Measurements from ENCODE around the gene PARP9.
"Not testable (repeated sequence)": the region's sequence is repeated elsewhere in the genome, so short reads cannot be mapped to it uniquely, and the experiment has no call there.

Gene PARP9

DNA sequence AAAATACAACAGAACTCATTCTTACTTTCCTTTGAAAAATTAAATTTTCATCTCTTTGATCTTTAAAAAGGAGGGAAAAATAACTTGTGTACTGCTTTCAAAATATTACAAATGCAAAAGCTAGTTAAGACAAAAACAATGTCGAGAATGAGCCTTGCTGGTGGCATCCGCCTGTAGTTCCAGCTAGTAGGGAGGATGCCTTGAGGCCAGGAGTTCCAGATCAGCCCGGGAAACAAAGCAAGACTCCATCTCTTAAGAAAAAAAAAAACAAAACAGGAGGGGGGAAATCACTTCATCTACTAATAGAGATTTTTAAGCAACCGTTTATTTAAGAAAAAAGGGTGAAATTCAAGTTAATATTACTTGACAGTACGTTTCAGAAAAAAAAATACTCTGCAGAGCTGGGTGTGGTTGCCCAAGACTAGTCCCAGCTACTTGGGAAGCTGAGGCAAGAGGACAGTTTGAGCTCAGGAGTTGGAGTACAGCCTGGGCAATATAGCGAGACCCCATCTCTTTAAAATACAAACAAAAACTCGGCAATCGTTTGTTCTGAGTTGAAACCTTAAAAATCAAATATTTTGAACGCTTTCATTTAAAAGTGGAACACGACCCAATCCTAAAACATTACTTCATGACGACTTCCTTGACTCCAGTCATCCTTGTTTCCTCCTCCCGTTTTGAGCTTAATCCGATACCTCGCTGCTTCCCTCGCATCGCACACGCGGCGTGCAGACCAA lies 50.5 kb downstream of the PARP9 start:
- TF ChIP-seq, protein P1, sequence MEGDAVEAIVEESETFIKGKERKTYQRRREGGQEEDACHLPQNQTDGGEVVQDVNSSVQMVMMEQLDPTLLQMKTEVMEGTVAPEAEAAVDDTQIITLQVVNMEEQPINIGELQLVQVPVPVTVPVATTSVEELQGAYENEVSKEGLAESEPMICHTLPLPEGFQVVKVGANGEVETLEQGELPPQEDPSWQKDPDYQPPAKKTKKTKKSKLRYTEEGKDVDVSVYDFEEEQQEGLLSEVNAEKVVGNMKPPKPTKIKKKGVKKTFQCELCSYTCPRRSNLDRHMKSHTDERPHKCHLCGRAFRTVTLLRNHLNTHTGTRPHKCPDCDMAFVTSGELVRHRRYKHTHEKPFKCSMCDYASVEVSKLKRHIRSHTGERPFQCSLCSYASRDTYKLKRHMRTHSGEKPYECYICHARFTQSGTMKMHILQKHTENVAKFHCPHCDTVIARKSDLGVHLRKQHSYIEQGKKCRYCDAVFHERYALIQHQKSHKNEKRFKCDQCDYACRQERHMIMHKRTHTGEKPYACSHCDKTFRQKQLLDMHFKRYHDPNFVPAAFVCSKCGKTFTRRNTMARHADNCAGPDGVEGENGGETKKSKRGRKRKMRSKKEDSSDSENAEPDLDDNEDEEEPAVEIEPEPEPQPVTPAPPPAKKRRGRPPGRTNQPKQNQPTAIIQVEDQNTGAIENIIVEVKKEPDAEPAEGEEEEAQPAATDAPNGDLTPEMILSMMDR (conservative IDR thresholded peaks at IDR 0.05; ENCODE audit: low read depth): no peak
- ChIA-PET CTCF (no interaction called here), POLR2A (ENCODE audit: low non-redundant PET) (no interaction called here)
- peak overlapping the region; percentile 96 for H3K27ac ChIP-seq
- no peak for DNase-seq (ENCODE audit: low spot score)

DNA sequence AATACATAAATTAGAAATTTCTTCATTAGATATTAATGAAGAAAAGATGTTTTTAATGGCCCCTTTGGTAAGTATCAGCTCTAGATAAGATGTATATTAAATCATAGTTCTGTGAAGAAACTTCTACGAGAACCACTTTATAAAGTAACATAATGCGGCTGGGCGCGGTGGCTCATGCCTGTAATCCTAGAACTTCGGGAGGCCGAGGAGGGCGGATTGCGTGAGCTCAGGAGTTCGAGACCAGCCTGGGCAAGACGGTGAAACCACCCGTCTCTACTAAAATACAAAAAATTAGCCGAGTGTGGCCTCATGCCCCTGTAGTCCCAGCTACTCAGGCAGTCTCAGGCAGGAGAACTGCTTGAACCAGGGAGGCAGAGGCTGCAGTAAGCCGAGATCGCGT lies 51.8 kb downstream of the PARP9 start:
- H3K27ac ChIP-seq: no peak overlapping the region
- ChIA-PET CTCF (interaction anchor here (0.7 kb wide), 1 partner anchor 292 kb away, joined by 4 read pairs; no protein-coding TSS in a partner anchor), POLR2A (ENCODE audit: low non-redundant PET) (no interaction called here)
- TF ChIP-seq, protein P1 (conservative IDR thresholded peaks at IDR 0.05; ENCODE audit: low read depth): no peak
- DNase-seq (ENCODE audit: low spot score): no peak

DNA sequence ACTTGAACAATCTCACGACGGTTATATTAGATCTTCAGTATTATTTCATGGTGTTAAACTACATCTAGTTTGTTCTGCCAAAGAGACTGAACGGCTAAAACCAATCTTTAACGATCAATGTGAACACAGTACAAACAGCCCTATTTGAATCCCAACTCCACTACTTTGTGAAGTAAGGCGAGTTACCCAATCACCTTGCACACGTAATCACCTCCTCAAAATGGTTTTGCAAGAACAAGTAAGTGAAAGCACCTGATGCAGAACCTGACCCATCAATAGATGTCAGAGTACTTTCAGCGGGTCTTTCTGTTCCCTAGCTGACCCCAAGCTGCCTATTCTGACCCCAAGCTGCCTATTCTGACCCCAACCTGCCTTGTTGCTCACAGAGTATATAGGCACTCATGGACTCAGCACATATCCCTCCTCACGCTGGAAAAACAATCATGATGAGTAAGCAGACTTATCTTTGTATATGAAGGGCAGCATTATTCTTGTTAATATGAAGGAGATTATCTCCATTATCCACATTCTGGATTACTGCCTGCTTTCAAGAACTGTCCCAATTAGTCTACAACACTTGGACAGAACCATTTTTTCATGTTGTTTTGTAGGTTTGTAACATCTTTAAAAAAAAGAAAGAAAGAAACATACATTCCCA lies 53.1 kb downstream of the PARP9 start:
- H3K27ac ChIP-seq: no peak overlapping the region
- TF ChIP-seq, protein P1 (conservative IDR thresholded peaks at IDR 0.05; ENCODE audit: low read depth): no peak
- POLR2A ChIA-PET (ENCODE audit: low non-redundant PET): no interaction called here
- no peak for DNase-seq (ENCODE audit: low spot score)
- CTCF ChIA-PET: no interaction called here

DNA sequence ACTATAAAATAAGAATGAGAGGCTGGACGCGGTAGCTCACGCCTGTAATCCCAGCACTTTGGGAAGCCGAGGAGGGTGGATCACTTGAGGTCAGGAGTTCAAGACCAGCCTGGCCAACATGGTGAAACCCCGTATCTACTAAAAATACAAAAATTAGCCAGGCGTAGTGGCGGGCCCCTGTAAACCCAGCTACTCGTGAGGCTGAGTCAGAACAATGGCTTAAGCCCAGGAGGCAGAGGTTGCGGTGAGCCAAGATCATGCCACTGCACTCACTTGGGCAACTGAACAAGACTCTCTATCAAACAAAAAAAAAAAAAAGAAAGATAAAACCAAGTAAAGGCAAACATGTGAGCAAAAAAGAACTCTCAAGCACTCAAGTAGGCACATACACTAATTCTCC lies 55.2 kb downstream of the PARP9 start:
- DNase-seq (ENCODE audit: low spot score); H3K27ac ChIP-seq; POLR2A ChIA-PET (ENCODE audit: low non-redundant PET): not testable (repeated sequence)
- CTCF ChIA-PET: interaction anchor here (0.6 to 0.7 kb wide), 2 partner anchors 634 to 1171 kb away, joined by 3 to 5 read pairs; no protein-coding TSS in a partner anchor

DNA sequence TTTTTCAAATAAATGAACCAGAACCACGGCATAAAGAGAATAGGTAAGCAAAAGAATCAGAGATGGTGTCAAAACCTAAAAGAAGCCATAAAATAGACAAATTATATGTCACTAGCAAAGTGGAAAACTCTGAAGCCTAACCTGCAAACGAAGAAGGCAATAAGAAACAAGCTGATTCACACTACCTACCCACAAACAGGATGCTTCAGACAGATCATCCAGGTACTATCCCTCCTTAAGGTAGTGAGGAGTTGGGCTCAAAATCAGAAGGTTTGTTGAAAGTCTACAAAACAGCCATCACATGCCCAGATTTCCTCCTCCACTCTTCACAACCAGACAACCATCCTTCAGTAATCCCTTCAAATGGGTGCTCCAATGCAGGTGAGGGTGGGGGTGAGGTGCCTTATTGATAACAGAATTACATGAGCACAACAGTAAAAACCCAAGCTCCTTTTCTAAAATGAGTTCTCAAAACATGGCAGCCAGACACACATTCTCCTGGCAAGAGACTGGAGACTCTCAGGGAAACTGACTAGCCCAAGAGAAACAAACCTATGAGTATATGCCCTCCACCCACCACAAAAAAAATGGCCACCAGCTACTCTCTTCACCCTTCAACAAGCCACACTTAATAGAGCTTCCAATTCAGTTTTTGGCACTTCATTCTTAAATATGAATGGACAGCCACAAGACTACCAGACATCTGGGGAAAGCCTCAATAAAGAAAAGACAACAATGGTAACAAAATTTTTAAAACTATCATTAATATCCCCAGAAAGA lies 55.8 kb downstream of the PARP9 start:
- CTCF ChIA-PET: interaction anchor here (0.6 to 0.7 kb wide), 3 partner anchors 17 to 1172 kb away, joined by 3 to 5 read pairs (median 4); no protein-coding TSS in a partner anchor
- no peak for DNase-seq (ENCODE audit: low spot score)
- POLR2A ChIA-PET (ENCODE audit: low non-redundant PET): no interaction called here
- TF ChIP-seq, protein P1 (conservative IDR thresholded peaks at IDR 0.05; ENCODE audit: low read depth): no peak
- H3K27ac ChIP-seq: no peak overlapping the region

DNA sequence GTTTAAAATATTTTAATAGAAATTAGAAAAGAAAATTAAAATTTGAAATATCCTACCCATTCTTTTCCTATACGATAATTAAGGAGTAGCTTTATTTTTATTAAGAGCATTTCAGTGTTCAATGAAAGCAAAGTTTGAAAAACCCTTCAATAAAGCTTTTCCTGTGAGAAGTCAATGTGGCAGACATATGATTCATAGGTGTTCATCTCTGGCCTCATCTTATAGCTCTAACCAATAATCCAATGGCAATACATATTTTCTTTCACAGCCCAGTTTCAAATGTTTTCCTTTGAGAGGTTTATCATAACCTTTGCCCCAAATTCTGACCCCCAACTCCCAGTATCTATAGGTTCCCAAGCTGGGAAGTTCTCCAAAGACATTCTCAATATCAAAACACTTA lies 57.6 kb downstream of the PARP9 start:
- no peak for DNase-seq (ENCODE audit: low spot score)
- CTCF ChIA-PET: no interaction called here
- POLR2A ChIA-PET (ENCODE audit: low non-redundant PET): no interaction called here
- TF ChIP-seq, protein P1 (conservative IDR thresholded peaks at IDR 0.05; ENCODE audit: low read depth): no peak
- no peak overlapping the region for H3K27ac ChIP-seq
